H1 (cell line): ENCODE measurements around the gene STX16. TPM values are rescaled to one million over a fixed set of nuclear protein-coding genes. Genes with fewer than 3 reads are reported as not detected.

Experiments used
- BACH1 ChIP-seq: IDR thresholded peaks from 2 replicates; pipeline ENCODE4 v1.6.1; 2012; ENCODE audit warnings: low read length, improper control_type of control experiment
- BRCA1 ChIP-seq: IDR thresholded peaks from 2 replicates; pipeline ENCODE4 v1.6.1; 2012; ENCODE audit warnings: low read depth, low read length, improper control_type of control experiment
- CHD7 ChIP-seq: fragments of 300-600 bp; sonication (generic); IDR thresholded peaks from 2 replicates; pipeline ENCODE4 v1.7.1; 2012; ENCODE audit warnings: low read length, moderate library complexity, mild to moderate bottlenecking, inconsistent platforms; ENCODE audit not compliant: insufficient replicate concordance
- GABPA ChIP-seq: IDR thresholded peaks from 2 replicates; pipeline ENCODE4 v1.6.1; 2011; ENCODE audit warnings: mild to moderate bottlenecking, low read length, moderate library complexity, borderline replicate concordance; ENCODE audit not compliant: insufficient read depth
- JUND ChIP-seq: IDR thresholded peaks from 2 replicates; pipeline ENCODE4 v1.6.1; 2011; ENCODE audit warnings: mild to moderate bottlenecking, improper control_type of control experiment, low read length
- SIN3A ChIP-seq, 2 experiments: IDR thresholded peaks in 1 of 2; conservative IDR thresholded peaks in 1 of 2; 2 replicates each; pipeline ENCODE4 v1.6.1; 2011 to 2012; ENCODE audit warnings: low read length in 2 of 2, improper control_type of control experiment in 1 of 2, low read depth in 1 of 2, mild to moderate bottlenecking in 1 of 2
- SP1 ChIP-seq: IDR thresholded peaks from 2 replicates; pipeline ENCODE4 v1.6.1; 2011; ENCODE audit warnings: low read depth, low read length
- SP4 ChIP-seq: IDR thresholded peaks from 2 replicates; pipeline ENCODE4 v1.6.1; 2012; ENCODE audit warnings: low read length, inconsistent platforms
- TBP ChIP-seq: IDR thresholded peaks from 2 replicates; pipeline ENCODE4 v1.6.1; 2011; ENCODE audit warnings: low read depth, low read length, improper control_type of control experiment
- polyA plus RNA-seq, 7 experiments: library from polyadenylated mRNA; depleted of rRNA in 3 of 7; stranded (reverse) in 5 of 7; unstranded in 2 of 7; fragments of >200 nt in 5 of 7; fragments of 200-250 nt in 2 of 7; gene quantifications; 1 replicate in 5 of 7; 2 replicates in 1 of 7; 4 replicates in 1 of 7; pipeline versions ENCODE4 v1.2.1 to v1.2.3, GENCODE V29; 2011 to 2013; ENCODE audit warnings: missing spikeins in 2 of 7, mixed read lengths in 2 of 7
- total RNA-seq: library from RNA; stranded (reverse); fragmentation: NEBNext Ultra II Directional; extraction: Animal tissue kit (Norgen Biotek cat#: 25700); gene quantifications from 2 replicates; pipeline ENCODE4 v1.2.1, GENCODE V29; 2021

Gene STX16
- total and polyA plus RNA-seq, 2 of the 8 experiments (the other 6 are each of a cell fraction or from before 2014, with no cell fraction given), result 45.2 to 61.6 TPM

GRCh38 chr20:58651946-58652605 lies 993 bp downstream of the STX16 start (continued):
- TF ChIP-seq CHD7 (peak; percentile 83), SIN3A (conservative IDR thresholded peaks at IDR 0.05 in 1 of 2, IDR thresholded peaks at IDR 0.05 in 1 of 2; ENCODE audit: low read depth in 1 of 2, low read length in 2 of 2) (peak in 1 of 2 experiments; percentile 27; a peak in 2 of 4 replicates), SP1 (peak; percentile 67; the same call in 1 of the 2 replicates), TBP (peak; percentile 61), BACH1 (no peak), BRCA1 (no peak), GABPA (no peak), SP4 (no peak), JUND (peak; percentile 5; the same call in 1 of the 2 replicates)
